ENCODE results near the gene NR1H3. TPM values are rescaled to one million over a fixed set of nuclear protein-coding genes. Genes with fewer than 3 reads are reported as not detected.

The NR1H3 gene
- total RNA-seq, 1 donor: 8.8 TPM

GRCh38 chr11:47242596-47243192 lies 15.1 kb upstream of the NR1H3 start:
- H3K4me3 ChIP-seq (ENCODE audit: low read depth, low read length): no peak overlapping the region
- DNase-seq (ENCODE audit: low read depth): no peak
- TF ChIP-seq, protein P1, sequence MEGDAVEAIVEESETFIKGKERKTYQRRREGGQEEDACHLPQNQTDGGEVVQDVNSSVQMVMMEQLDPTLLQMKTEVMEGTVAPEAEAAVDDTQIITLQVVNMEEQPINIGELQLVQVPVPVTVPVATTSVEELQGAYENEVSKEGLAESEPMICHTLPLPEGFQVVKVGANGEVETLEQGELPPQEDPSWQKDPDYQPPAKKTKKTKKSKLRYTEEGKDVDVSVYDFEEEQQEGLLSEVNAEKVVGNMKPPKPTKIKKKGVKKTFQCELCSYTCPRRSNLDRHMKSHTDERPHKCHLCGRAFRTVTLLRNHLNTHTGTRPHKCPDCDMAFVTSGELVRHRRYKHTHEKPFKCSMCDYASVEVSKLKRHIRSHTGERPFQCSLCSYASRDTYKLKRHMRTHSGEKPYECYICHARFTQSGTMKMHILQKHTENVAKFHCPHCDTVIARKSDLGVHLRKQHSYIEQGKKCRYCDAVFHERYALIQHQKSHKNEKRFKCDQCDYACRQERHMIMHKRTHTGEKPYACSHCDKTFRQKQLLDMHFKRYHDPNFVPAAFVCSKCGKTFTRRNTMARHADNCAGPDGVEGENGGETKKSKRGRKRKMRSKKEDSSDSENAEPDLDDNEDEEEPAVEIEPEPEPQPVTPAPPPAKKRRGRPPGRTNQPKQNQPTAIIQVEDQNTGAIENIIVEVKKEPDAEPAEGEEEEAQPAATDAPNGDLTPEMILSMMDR (IDR thresholded peaks at IDR 0.05; ENCODE audit: insufficient read depth, low read length): no peak

- H3K4me3 ChIP-seq (ENCODE audit: low read depth, low read length): no peak overlapping the region
- TF ChIP-seq, protein P1 (IDR thresholded peaks at IDR 0.05; ENCODE audit: insufficient read depth, low read length): no peak
- no peak for DNase-seq (ENCODE audit: low read depth)
Measured at GRCh38 chr11:47243454-47243853, 14.3 kb upstream of the NR1H3 start.

DNA sequence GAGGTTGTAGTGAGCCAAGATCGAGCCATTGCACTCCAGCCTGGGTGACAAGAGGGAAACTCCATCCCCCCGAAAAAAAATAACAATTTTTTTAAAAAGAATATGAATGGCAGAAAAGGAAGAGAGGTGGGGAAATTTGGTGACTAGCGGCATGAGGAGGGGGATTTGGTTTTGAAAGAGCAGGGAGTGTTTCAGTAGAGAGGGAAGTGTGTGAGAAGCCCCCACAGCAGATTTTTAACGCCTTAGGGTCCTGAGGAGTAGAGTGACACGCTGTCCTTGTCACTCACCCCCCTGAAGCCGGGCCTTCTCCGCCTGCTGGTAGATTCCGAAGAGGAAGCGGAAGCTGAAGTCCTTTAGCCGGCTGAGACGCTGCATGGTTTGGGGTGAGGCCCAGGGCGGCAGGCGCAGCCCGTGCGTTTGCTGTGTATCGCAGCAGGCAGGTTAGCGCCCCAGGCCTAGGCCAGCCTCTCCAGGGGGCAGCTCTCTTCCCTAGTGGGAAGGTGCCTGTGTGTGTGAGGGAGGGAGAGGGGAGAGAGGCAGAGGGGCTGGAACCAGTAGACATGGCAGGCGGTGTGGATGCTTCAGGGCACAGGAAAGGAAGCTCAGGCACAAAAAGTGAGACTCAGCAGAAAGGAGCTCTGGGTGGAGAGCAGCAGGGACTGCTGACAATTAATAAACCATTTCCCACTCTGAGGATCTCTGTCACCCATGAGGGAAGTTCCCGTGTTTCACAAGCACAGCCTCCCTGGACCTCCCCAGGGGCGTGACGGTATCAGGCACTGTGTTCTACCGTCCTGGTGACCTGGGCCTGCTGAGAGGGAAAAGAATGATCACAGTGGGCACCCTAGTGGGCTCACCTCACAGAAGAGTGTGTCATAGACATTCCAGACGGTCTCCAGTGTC lies 13.1 kb upstream of the NR1H3 start:
- H3K4me3 ChIP-seq (ENCODE audit: low read depth, low read length): no peak overlapping the region
- TF ChIP-seq, protein P1 (IDR thresholded peaks at IDR 0.05; ENCODE audit: insufficient read depth, low read length): no peak
- DNase-seq (ENCODE audit: low read depth): no peak

DNA sequence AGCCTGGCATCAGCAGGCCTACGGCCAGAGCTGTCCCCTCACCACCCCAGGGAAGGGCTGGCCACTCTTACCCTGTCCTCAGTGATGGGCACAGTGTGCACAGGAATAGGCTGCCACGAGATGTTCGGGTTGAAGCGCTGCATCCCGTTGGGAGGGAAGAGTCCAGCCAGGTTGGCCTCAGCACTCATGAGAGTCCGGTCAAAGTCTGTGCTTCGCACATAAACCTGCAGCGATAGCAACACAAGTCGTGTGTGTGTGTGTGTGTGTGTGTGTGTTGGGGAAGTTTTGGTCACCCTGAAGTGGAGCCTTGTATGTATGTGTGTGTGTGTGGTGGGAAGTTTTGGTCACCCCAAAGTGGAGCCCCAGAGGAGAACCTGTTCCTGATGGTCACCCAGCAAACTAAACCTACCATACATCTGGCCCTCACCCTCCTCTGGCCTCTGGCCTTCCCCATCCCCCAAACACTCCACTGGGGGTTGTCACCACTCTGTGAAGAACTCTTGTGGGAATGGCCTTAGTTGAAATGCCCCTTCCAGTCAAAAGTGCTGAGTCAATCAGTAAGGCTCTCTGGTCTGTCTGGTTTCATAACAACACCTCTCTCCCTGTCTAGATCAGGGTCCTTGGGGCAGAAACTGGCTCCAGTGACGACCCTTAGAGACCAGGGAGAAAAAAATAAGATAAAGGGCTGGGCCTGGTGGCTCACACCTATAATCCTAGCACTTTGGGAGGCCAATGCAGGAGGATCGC lies 12.0 kb upstream of the NR1H3 start:
- TF ChIP-seq, protein P1 (IDR thresholded peaks at IDR 0.05; ENCODE audit: insufficient read depth, low read length): no peak
- no peak overlapping the region for H3K4me3 ChIP-seq (ENCODE audit: low read depth, low read length)
- no peak for DNase-seq (ENCODE audit: low read depth)

GRCh38 chr11:47247502-47247901 lies 10.3 kb upstream of the NR1H3 start:
- TF ChIP-seq, protein P1 (IDR thresholded peaks at IDR 0.05; ENCODE audit: insufficient read depth, low read length): no peak
- DNase-seq (ENCODE audit: low read depth): no peak
- no peak overlapping the region for H3K4me3 ChIP-seq (ENCODE audit: low read depth, low read length)

GRCh38 chr11:47248304-47248663 lies 9.5 kb upstream of the NR1H3 start:
- DNase-seq (ENCODE audit: low read depth): peak; percentile 35
- TF ChIP-seq, protein P1 (IDR thresholded peaks at IDR 0.05; ENCODE audit: insufficient read depth, low read length): no peak

More at GRCh38 chr11:47248304-47248663, 9.5 kb upstream of the NR1H3 start:
- H3K4me3 ChIP-seq (ENCODE audit: low read depth, low read length): peak overlapping the region; percentile 96

Data from fibroblast of the aortic adventitia (primary cell).